Omental fat pad (tissue), 4 donors: ENCODE measurements around the gene IL1RAPL1. TPM values are rescaled to one million over a fixed set of nuclear protein-coding genes. Genes with fewer than 3 reads are reported as not detected.

Experiments used
- ATAC-seq: fragments of 150-250 bp; one replicate; pipeline ENCODE4 v1.9.1; 2016; ENCODE audit warnings: mild to moderate bottlenecking, moderate library complexity; ENCODE audit not compliant: low FRiP score
- DNase-seq: peaks from one replicate; pipeline ENCODE4 v3.0.0-alpha.2; 2019; ENCODE audit warnings: low spot score
- total RNA-seq, 4 donors: library from RNA; depleted of rRNA; stranded (reverse); fragments of >200 nt; gene quantifications; one replicate each; pipeline ENCODE4 v1.1.0, GENCODE V29; 2016
- TF ChIP-seq, protein P1 (sequence below), 3 donors: fragments of 450-650 bp; IDR thresholded peaks; one replicate each; pipeline ENCODE4 v1.5.1; 2016 to 2017; ENCODE audit warnings: antibody characterized with exemption in 3 of 3, mild to moderate bottlenecking in 3 of 3, moderate library complexity in 2 of 3

IL1RAPL1 gene
- total RNA-seq, 4 donors from 2014 or later, result 0.13 to 0.93 (median 0.42) TPM

DNA sequence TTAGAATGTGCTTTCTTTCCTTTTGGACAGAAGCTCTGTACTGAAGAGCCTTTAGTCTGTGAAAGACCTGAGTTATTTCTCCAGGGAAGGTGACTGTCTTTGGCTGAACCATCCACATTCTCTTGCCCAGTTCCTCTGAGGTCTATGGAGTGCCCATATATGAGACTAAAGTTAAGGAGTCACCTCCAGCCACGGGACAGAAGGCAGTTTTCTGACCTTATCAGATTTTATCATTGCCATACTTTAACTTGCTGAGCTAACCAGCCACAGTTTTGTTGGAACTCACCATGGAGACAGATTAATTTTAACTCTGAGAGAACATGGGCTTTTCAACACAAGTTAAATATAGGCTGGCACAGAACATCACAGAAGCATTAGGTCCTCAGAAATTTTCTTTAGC is 26.3 kb downstream of the IL1RAPL1 start:
- ATAC-seq (no peak), DNase-seq (no peak)
- TF ChIP-seq, protein P1, sequence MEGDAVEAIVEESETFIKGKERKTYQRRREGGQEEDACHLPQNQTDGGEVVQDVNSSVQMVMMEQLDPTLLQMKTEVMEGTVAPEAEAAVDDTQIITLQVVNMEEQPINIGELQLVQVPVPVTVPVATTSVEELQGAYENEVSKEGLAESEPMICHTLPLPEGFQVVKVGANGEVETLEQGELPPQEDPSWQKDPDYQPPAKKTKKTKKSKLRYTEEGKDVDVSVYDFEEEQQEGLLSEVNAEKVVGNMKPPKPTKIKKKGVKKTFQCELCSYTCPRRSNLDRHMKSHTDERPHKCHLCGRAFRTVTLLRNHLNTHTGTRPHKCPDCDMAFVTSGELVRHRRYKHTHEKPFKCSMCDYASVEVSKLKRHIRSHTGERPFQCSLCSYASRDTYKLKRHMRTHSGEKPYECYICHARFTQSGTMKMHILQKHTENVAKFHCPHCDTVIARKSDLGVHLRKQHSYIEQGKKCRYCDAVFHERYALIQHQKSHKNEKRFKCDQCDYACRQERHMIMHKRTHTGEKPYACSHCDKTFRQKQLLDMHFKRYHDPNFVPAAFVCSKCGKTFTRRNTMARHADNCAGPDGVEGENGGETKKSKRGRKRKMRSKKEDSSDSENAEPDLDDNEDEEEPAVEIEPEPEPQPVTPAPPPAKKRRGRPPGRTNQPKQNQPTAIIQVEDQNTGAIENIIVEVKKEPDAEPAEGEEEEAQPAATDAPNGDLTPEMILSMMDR (IDR thresholded peaks at IDR 0.05), result no peak

DNA sequence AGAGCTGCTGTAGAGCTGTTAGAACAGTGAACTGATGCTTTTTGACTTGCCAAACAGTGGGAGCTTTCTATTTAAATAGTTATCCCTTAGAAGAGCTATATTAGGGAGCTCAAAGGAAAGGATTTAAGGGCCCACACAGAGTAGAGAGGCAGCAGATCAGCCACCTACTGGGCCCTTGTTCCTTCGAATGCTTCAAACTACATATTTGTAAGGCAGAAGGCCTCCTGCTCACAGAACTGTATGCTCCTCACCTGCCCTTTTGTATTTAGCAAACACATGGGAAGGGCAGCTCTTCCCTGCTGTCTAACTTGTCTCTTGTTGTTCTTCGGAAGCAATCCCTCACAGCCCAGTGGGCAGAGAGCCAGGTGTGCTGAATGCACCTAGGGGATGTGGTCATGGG is 38.0 kb downstream of the IL1RAPL1 start:
- TF ChIP-seq, protein P1 (IDR thresholded peaks at IDR 0.05), result no peak
- DNase-seq (no peak), ATAC-seq (no peak)

DNA sequence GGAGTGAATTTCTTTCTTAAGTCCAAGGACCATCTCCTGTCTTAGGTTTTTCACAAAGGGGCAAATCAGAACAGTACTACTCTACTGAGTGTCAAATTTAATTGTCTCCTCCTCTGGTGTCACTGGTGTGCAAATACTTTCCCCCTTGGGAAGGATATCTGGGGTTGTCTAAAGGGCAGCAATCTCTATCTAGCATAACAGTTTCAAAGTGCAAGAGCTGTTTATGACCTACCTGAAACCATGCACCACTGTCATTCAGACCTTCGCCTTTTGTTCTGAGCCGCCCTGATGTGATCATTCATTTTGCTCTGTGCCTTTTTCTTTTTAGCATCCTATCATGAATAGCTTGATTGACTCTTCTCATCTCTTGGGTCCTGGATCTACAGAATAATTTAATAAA is 39.3 kb downstream of the IL1RAPL1 start:
- ATAC-seq (no peak), DNase-seq (no peak)
- TF ChIP-seq, protein P1 (IDR thresholded peaks at IDR 0.05), result no peak

DNA sequence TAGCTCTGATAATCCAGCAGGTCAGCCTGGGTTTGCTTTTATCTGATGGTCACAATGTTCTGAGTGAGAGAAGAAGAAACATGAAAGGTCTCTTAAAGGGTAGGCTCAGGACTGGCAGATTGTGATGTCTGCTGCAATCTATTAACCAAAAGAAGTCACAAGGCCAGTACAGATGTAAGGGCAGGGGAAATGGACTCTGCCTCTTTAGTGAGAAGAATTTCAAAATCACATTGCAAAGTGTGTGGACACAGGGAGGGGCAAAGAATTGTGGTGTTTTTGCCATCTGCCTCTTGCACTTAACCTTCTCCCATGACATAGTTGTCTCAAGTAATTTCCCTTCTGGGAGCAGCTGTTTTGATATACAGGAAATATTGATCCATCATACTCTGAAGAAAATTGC is 40.9 kb downstream of the IL1RAPL1 start:
- DNase-seq (no peak), ATAC-seq (no peak)
- TF ChIP-seq, protein P1 (IDR thresholded peaks at IDR 0.05), result no peak

DNA sequence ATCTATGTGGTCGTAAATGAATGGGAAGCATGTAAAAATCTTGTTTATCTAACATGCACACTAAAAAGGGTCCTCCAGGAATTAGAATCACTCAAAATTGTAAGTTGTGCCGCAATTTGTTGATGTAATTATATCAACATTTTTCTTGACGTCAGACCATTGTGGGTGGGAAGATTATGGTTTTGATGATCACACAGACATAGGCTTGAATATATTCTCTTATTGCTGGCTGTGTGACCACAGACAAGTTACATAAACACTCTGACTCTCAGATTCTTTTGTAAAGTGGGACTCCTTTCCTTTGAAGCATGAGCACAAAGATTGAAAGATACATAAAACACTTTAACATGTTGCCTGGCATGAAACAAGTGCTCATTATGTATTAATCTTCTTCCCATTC is 51.5 kb downstream of the IL1RAPL1 start:
- DNase-seq (no peak), ATAC-seq (no peak)
- TF ChIP-seq, protein P1 (IDR thresholded peaks at IDR 0.05), result no peak

DNA sequence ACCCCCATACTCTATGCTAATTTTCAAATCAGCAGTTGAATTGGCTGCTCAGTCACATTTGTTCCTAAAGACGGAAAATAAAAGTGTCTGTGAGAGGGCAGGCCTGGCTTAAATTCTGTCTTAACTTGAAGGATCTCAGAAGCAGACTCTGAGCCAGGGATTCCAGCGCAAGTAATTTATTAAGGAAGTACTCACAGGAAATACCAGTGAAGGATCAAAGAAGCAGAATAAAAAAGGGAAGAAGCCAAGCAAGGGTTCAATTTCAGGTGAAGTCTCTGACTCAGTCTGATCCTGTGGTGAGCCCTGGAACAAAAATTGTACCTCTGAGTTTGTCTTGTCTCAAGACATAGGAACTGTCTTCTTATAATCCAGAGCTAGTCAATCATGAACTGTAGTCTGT is 52.2 kb downstream of the IL1RAPL1 start:
- DNase-seq, result no peak
- TF ChIP-seq, protein P1 (IDR thresholded peaks at IDR 0.05), result no peak
- no peak for ATAC-seq

DNA sequence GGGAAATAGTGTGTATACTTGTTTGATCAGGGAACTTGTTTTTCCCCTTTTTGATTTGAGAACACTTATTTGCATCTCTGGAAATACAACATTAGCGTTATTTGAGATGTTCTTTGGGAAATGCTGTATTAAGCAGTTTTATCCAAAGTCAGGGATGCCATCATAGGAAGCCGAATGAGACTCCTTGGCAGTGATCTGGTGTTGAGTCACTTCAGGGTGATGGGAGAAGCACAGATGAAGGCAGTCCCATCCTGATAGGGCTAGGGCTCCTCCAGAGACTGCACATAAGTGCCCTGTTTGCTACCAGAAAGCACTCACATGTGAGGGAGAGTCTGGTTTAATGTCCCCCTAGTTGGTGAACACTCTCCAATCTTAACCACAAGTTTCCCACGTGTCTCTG is 62.3 kb downstream of the IL1RAPL1 start:
- DNase-seq (no peak), ATAC-seq (no peak)
- TF ChIP-seq, protein P1 (IDR thresholded peaks at IDR 0.05), result no peak
